CD4-positive, alpha-beta T cell (primary cell): ENCODE measurements around the gene FLNC. TPM values are rescaled to one million over a fixed set of nuclear protein-coding genes. Genes with fewer than 3 reads are reported as not detected.

ENCODE experiments used
- ATAC-seq: fragments of 200-7000 bp; cut with Tn5 transposase; one replicate; pipeline ENCODE4 v1.10.0; 2022; ENCODE audit warnings: mild to moderate bottlenecking; ENCODE audit not compliant: poor library complexity
- CTCF ChIA-PET: fragments of 350-600 bp; sonication (Branson Sonifier 250); formaldehyde crosslinking; loops from one replicate; lab custom pipeline; 2021; ENCODE audit warnings: antibody characterized with exemption, inconsistent platforms; lab: Charles Lee
- POLR2A ChIA-PET: fragments of 350-600 bp; sonication (Branson Sonifier 250); formaldehyde crosslinking; loops from one replicate; lab custom pipeline; 2021; ENCODE audit warnings: antibody characterized with exemption, inconsistent platforms; lab: Charles Lee
- DNase-seq, 14 experiments: peaks; one replicate each; pipeline ENCODE4 v3.0.0-alpha.2; 2013 to 2020; ENCODE audit warnings: mixed read lengths in 2 of 14
- H3K27ac ChIP-seq, 2 donors: one replicate each; pipeline versions ENCODE4 v1.5.1 to v1.7.0; 2013; ENCODE audit warnings: low read length in 2 of 2, low read depth in 1 of 2, mild to moderate bottlenecking in 1 of 2
- H3K27me3 ChIP-seq, 2 experiments: 1 replicate in 1 of 2; 2 replicates in 1 of 2; pipeline versions ENCODE4 v1.6.1 to v1.7.0; 2013; ENCODE audit warnings: low read length in 2 of 2, control low read depth in 1 of 2, mild to moderate bottlenecking in 1 of 2, moderate library complexity in 1 of 2; ENCODE audit not compliant: insufficient read depth in 2 of 2, control insufficient read depth in 1 of 2
- H3K36me3 ChIP-seq: one replicate; pipeline ENCODE4 v1.6.1; 2013; ENCODE audit warnings: low read length, control low read depth; ENCODE audit not compliant: insufficient read depth
- H3K4me1 ChIP-seq: one replicate; pipeline ENCODE4 v1.6.1; 2013; ENCODE audit warnings: low read length, control low read depth; ENCODE audit not compliant: insufficient read depth
- H3K4me3 ChIP-seq: one replicate; pipeline ENCODE4 v1.5.1; 2013; ENCODE audit warnings: mild to moderate bottlenecking, low read length, moderate library complexity
- H3K9me3 ChIP-seq, 2 experiments: 1 replicate in 1 of 2; 2 replicates in 1 of 2; pipeline versions ENCODE4 v1.6.1 to v1.7.0; 2013; ENCODE audit warnings: low read length in 2 of 2, mild to moderate bottlenecking in 2 of 2, control low read depth in 1 of 2, moderate library complexity in 1 of 2; ENCODE audit not compliant: control insufficient read depth in 1 of 2, insufficient read depth in 1 of 2
- H3K27ac Mint-ChIP-seq: one replicate; pipeline ENCODE4 v1.8.0; 2020; ENCODE audit warnings: mixed read lengths
- H3K27me3 Mint-ChIP-seq: one replicate; pipeline ENCODE4 v1.8.0; 2021; ENCODE audit warnings: mixed read lengths
- H3K36me3 Mint-ChIP-seq: one replicate; pipeline ENCODE4 v1.8.0; 2021; ENCODE audit warnings: low read depth, mixed read lengths
- H3K4me1 Mint-ChIP-seq: one replicate; pipeline ENCODE4 v1.8.0; 2021; ENCODE audit warnings: low read depth, mixed read lengths
- H3K4me3 Mint-ChIP-seq: one replicate; pipeline ENCODE4 v1.8.0; 2020; ENCODE audit warnings: mild to moderate bottlenecking, mixed read lengths
- H3K9me3 Mint-ChIP-seq: one replicate; pipeline ENCODE4 v1.8.0; 2020; ENCODE audit warnings: mixed read lengths
- CTCF ChIP-seq: fragments of 200-600 bp; IDR thresholded peaks from one replicate; pipeline ENCODE4 v1.8.0; 2022; ENCODE audit warnings: antibody characterized with exemption, mild to moderate bottlenecking
- intact Hi-C, 2 experiments: fragments of 100-400 bp; cut with DNase I in 1 of 2; cut with micrococcal nuclease in 1 of 2; formaldehyde crosslinking; loops; one replicate each; pipeline versions ENCODE4 v1.15.1 to v1.9.0; 2023 to 2025; cut with DNase I, micrococcal nuclease
- total RNA-seq, 174 experiments: library from RNA in 2 of 174; stranded (reverse) in 2 of 174; gene quantifications; one replicate each; pipeline ENCODE4 v1.2.3 and lab custom pipeline; 2021 to 2026

The FLNC gene
- total RNA-seq, 2 experiments from 2014 or later: 0.06 to 0.08 TPM

GRCh38 chr7:128842674-128843641, 12.8 kb downstream of the FLNC start:
- no peak overlapping the region for H3K27ac Mint-ChIP-seq
- no peaks in the 10 kb centered on the region for H3K27me3 Mint-ChIP-seq
- DNase-seq: no peak
- no peak for ATAC-seq
- H3K4me3 Mint-ChIP-seq: no peak overlapping the region
- Histone ChIP-seq H3K27ac (no peak overlapping the region), H3K9me3 (no peaks in the 10 kb centered on the region), H3K4me3 (no peak overlapping the region), H3K36me3 (no peaks in the 10 kb centered on the region), H3K4me1 (peaks cover 9% of the 10 kb centered on the region), H3K27me3 (no peaks in the 10 kb centered on the region)
- no peaks in the 10 kb centered on the region for H3K36me3 Mint-ChIP-seq
- H3K9me3 Mint-ChIP-seq: no peaks in the 10 kb centered on the region
- no peaks in the 10 kb centered on the region for H3K4me1 Mint-ChIP-seq
- intact Hi-C loops: loop anchor here (1.0 kb wide), 1 partner anchor 40 kb away; no protein-coding TSS in a partner anchor
- CTCF ChIA-PET: interaction anchor here (1.0 to 1.4 kb wide), 4 partner anchors 18 to 41 kb away, joined by 3 to 8 read pairs (median 4); partner anchors contain the start of gene ATP6V1F
- POLR2A ChIA-PET: no interaction called here
- no peak for TF ChIP-seq CTCF

GRCh38 chr7:128843938-128844621, 13.9 kb downstream of the FLNC start:
- DNase-seq (no peak), ATAC-seq (no peak)
- Histone ChIP-seq H3K27ac (no peak overlapping the region), H3K27me3 (no peaks in the 10 kb centered on the region), H3K36me3 (no peaks in the 10 kb centered on the region), H3K4me3 (no peak overlapping the region), H3K9me3 (no peaks in the 10 kb centered on the region), H3K4me1 (peaks cover 9% of the 10 kb centered on the region)
- intact Hi-C loops: no loop called here
- no peaks in the 10 kb centered on the region for H3K36me3 Mint-ChIP-seq
- TF ChIP-seq CTCF: no peak
- ChIA-PET CTCF (interaction anchor here (1.4 kb wide), 1 partner anchor 40 kb away, joined by 3 read pairs; no protein-coding TSS in a partner anchor), POLR2A (no interaction called here)
- H3K27me3 Mint-ChIP-seq: no peaks in the 10 kb centered on the region
- no peaks in the 10 kb centered on the region for H3K4me1 Mint-ChIP-seq
- no peak overlapping the region for H3K4me3 Mint-ChIP-seq
- H3K9me3 Mint-ChIP-seq: no peaks in the 10 kb centered on the region
- no peak overlapping the region for H3K27ac Mint-ChIP-seq

- Histone ChIP-seq H3K27me3 (no peaks in the 10 kb centered on the region), H3K4me3 (no peak overlapping the region), H3K36me3 (no peaks in the 10 kb centered on the region), H3K4me1 (peaks cover 9% of the 10 kb centered on the region), H3K27ac (no peak overlapping the region), H3K9me3 (no peaks in the 10 kb centered on the region)
- ATAC-seq (no peak), DNase-seq (no peak)
- POLR2A ChIA-PET: no interaction called here
- H3K4me3 Mint-ChIP-seq: no peak overlapping the region
- no peaks in the 10 kb centered on the region for H3K36me3 Mint-ChIP-seq
- CTCF ChIA-PET: no interaction called here
- H3K27ac Mint-ChIP-seq: no peak overlapping the region
- TF ChIP-seq CTCF: no peak
- no peaks in the 10 kb centered on the region for H3K9me3 Mint-ChIP-seq
- no peaks in the 10 kb centered on the region for H3K27me3 Mint-ChIP-seq
- intact Hi-C loops: no loop called here
- H3K4me1 Mint-ChIP-seq: no peaks in the 10 kb centered on the region
Measured at GRCh38 chr7:128844777-128845311, 14.6 kb downstream of the FLNC start.
